Neuronal stem cell (in vitro differentiated cells): ENCODE measurements around the gene NLN.
"Not testable (repeated sequence)": the region's sequence is repeated elsewhere in the genome, so short reads cannot be mapped to it uniquely, and the experiment has no call there.

Experiments
- DNase-seq: peaks from one replicate; pipeline ENCODE4 v3.0.0-alpha.2; 2013; ENCODE audit warnings: low spot score
- H2AFZ ChIP-seq: one replicate; pipeline ENCODE4 v1.6.1; 2013; ENCODE audit warnings: mild to moderate bottlenecking, low read length, inconsistent platforms
- H2AK5ac ChIP-seq: 2 replicates; pipeline ENCODE4 v1.6.1; 2013; ENCODE audit warnings: low read depth, mild to moderate bottlenecking, inconsistent platforms, low read length, moderate library complexity, mixed read lengths
- H2BK120ac ChIP-seq: 2 replicates; pipeline ENCODE4 v1.6.1; 2013; ENCODE audit warnings: low read depth, mild to moderate bottlenecking, inconsistent platforms, low read length, moderate library complexity, mixed read lengths
- H2BK12ac ChIP-seq: one replicate; pipeline ENCODE4 v1.6.1; 2013; ENCODE audit warnings: low read length, inconsistent platforms
- H2BK15ac ChIP-seq: 2 replicates; pipeline ENCODE4 v1.6.1; 2013; ENCODE audit warnings: mild to moderate bottlenecking, low read length, inconsistent platforms, mixed read lengths
- H2BK5ac ChIP-seq: one replicate; pipeline ENCODE4 v1.6.1; 2013; ENCODE audit warnings: inconsistent platforms, mild to moderate bottlenecking, low read length, moderate library complexity
- H3K14ac ChIP-seq: one replicate; pipeline ENCODE4 v1.6.1; 2013; ENCODE audit warnings: low read length, inconsistent platforms
- H3K18ac ChIP-seq: 2 replicates; pipeline ENCODE4 v1.6.1; 2013; ENCODE audit warnings: low read length, inconsistent platforms
- H3K23ac ChIP-seq: 2 replicates; pipeline ENCODE4 v1.6.1; 2013; ENCODE audit warnings: low read depth, mild to moderate bottlenecking, mixed read lengths, low read length, inconsistent platforms; ENCODE audit not compliant: poor library complexity
- H3K27ac ChIP-seq: replicated peaks from 3 replicates; pipeline ENCODE4 v1.5.1; 2013; ENCODE audit warnings: low read length, inconsistent platforms
- H3K27me3 ChIP-seq, 3 experiments: 2 replicates each; pipeline ENCODE4 v1.6.1; 2013; ENCODE audit warnings: low read length in 3 of 3, mild to moderate bottlenecking in 2 of 3, inconsistent platforms in 1 of 3, low read depth in 1 of 3, mixed read lengths in 1 of 3, moderate library complexity in 1 of 3; ENCODE audit not compliant: control insufficient read depth in 3 of 3, insufficient read depth in 3 of 3
- H3K36me3 ChIP-seq, 2 donors: replicated peaks in 1 of 2; 2 replicates each; pipeline ENCODE4 v1.6.1; 2013; ENCODE audit warnings: low read length in 2 of 2; ENCODE audit not compliant: control insufficient read depth in 2 of 2, insufficient read depth in 2 of 2
- H3K4ac ChIP-seq: 2 replicates; pipeline ENCODE4 v1.6.1; 2013; ENCODE audit warnings: inconsistent platforms, mild to moderate bottlenecking, low read length, moderate library complexity
- H3K4me1 ChIP-seq, 2 donors: 1 replicate in 1 of 2; 2 replicates in 1 of 2; pipeline ENCODE4 v1.6.1; 2013; ENCODE audit warnings: low read length in 2 of 2, low read depth in 1 of 2; ENCODE audit not compliant: control insufficient read depth in 2 of 2, insufficient read depth in 1 of 2
- H3K4me2 ChIP-seq: one replicate; pipeline ENCODE4 v1.6.1; 2013; ENCODE audit warnings: mild to moderate bottlenecking, low read length, inconsistent platforms; ENCODE audit not compliant: insufficient read depth, poor library complexity, severe bottlenecking
- H3K4me3 ChIP-seq, 2 donors: 2 replicates each; pipeline ENCODE4 v1.5.1; 2013; ENCODE audit warnings: low read length in 2 of 2, mild to moderate bottlenecking in 2 of 2, inconsistent platforms in 1 of 2, moderate library complexity in 1 of 2
- H3K79me1 ChIP-seq: one replicate; pipeline ENCODE4 v1.6.1; 2013; ENCODE audit warnings: low read depth, mild to moderate bottlenecking, inconsistent platforms, low read length, moderate library complexity
- H3K9ac ChIP-seq: one replicate; pipeline ENCODE4 v1.6.1; 2013; ENCODE audit warnings: mild to moderate bottlenecking, low read depth, low read length, inconsistent platforms; ENCODE audit not compliant: poor library complexity
- H3K9me3 ChIP-seq, 2 donors: replicated peaks in 1 of 2; 2 replicates each; pipeline versions ENCODE3 to v1.6.1; 2013; ENCODE audit warnings: low read length in 2 of 2, mild to moderate bottlenecking in 2 of 2, inconsistent platforms in 1 of 2, low read depth in 1 of 2, mixed read lengths in 1 of 2, moderate library complexity in 1 of 2; ENCODE audit not compliant: control insufficient read depth in 2 of 2, insufficient read depth in 1 of 2
- H4K8ac ChIP-seq: one replicate; pipeline ENCODE4 v1.6.1; 2013; ENCODE audit warnings: low read depth, mild to moderate bottlenecking, inconsistent platforms, low read length, moderate library complexity
- H4K91ac ChIP-seq: one replicate; pipeline ENCODE4 v1.6.1; 2013; ENCODE audit warnings: low read length, low read depth, mild to moderate bottlenecking, inconsistent platforms; ENCODE audit not compliant: poor library complexity
- WGBS, 2 donors: extraction: QIAGEN DNeasy Blood & Tissue Kit; methylation state at CpG; one replicate each; pipeline ENCODE4 v1.1.7; 2013; ENCODE audit warnings: missing lambda C conversion rate in 2 of 2, mixed read lengths in 1 of 2; ENCODE audit not compliant: insufficient read length in 2 of 2, insufficient replicate concordance in 1 of 2; ENCODE audit errors: extremely low coverage in 2 of 2; 5-methylcytosine and 5-hydroxymethylcytosine counted together

Gene NLN

GRCh38 chr5:65844763-65845162, 122.8 kb downstream of the NLN start:
- not testable (repeated sequence) for H2BK5ac ChIP-seq, H3K4me3 ChIP-seq, H3K4me1 ChIP-seq, H2BK15ac ChIP-seq, H4K8ac ChIP-seq, H3K4ac ChIP-seq, H2BK12ac ChIP-seq, H4K91ac ChIP-seq, H3K27me3 ChIP-seq, H3K9ac ChIP-seq, H2BK120ac ChIP-seq, H3K4me2 ChIP-seq, H3K27ac ChIP-seq, H3K9me3 ChIP-seq, H3K23ac ChIP-seq, H3K18ac ChIP-seq, DNase-seq, H3K79me1 ChIP-seq, H2AFZ ChIP-seq, H3K14ac ChIP-seq, H2AK5ac ChIP-seq, H3K36me3 ChIP-seq
- no CpG with 5 or more reads among the region's 4 CpGs for WGBS, 2 donors

DNA sequence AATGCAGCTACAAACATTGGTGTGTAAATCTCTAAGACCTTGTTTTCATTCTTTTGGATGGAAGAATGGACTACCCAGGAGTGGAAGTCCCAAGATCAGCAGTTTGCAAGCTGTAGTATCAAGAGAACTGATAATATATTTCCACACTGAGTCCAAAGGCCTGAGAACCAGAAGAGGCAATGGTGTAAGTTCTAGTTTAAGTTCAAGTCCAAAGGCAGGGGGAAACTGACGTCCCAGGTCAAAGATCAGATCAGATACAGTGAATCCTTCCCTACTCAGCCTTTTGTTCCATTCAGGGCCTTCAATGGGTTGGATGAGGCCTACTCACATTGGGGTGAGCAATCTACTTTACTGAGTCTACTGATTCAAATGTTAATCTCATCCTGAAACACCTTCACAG, 124.1 kb downstream of the NLN start:
- Histone ChIP-seq H3K4me3 (no peak overlapping the region), H3K4me2 (no peak overlapping the region), H3K79me1 (no peaks in the 10 kb centered on the region), H3K23ac (no peak overlapping the region), H3K4ac (no peak overlapping the region), H2BK12ac (no peak overlapping the region), H2BK5ac (no peak overlapping the region), H2BK120ac (no peak overlapping the region), H3K4me1 (no peaks in the 10 kb centered on the region), H3K18ac (no peak overlapping the region), H2BK15ac (no peak overlapping the region), H3K27me3 (no peaks in the 10 kb centered on the region), H4K91ac (no peak overlapping the region), H2AK5ac (no peak overlapping the region), H3K36me3 (no peaks in the 10 kb centered on the region), H3K9ac (no peak overlapping the region), H3K9me3 (no peaks in the 10 kb centered on the region), H2AFZ (no peak overlapping the region), H3K27ac (no peak overlapping the region), H4K8ac (no peak overlapping the region), H3K14ac (no peak overlapping the region)
- WGBS, 2 donors: no CpG with 5 or more reads among the region's 1 CpG
- DNase-seq: no peak

DNA sequence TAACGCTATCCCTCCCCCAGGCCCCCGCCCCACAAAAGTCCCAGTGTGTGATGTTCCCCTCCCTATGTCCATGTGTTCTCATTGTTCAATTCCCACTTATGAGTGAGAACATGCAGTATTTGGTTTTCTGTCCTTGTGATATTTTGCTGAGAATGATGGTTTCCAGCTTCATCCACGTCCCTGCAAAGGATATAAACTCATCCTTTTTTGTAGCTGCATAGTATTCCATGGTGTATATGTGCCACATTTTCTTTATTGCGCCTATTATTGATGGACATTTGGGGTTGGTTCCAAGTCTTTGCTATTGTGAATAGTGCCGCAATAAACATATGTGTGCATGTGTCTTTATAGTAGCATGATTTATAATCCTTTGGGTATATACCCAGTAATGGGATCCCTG, 125.0 kb downstream of the NLN start:
- H2BK120ac ChIP-seq, H2AK5ac ChIP-seq, H2BK5ac ChIP-seq, H2BK12ac ChIP-seq, H3K18ac ChIP-seq, H3K4me2 ChIP-seq, H3K4me3 ChIP-seq, H3K4me1 ChIP-seq, H3K27me3 ChIP-seq, H4K8ac ChIP-seq, H3K79me1 ChIP-seq, DNase-seq, H3K14ac ChIP-seq, H3K9me3 ChIP-seq, H4K91ac ChIP-seq, H3K36me3 ChIP-seq, H2AFZ ChIP-seq, H3K9ac ChIP-seq, H2BK15ac ChIP-seq, H3K27ac ChIP-seq, H3K4ac ChIP-seq, H3K23ac ChIP-seq: not testable (repeated sequence)
- no CpG with 5 or more reads among the region's 5 CpGs for WGBS, 2 donors

- not testable (repeated sequence) for H3K36me3 ChIP-seq, H3K4me3 ChIP-seq, H2AFZ ChIP-seq, H3K4me1 ChIP-seq, H3K27ac ChIP-seq, H3K9ac ChIP-seq, H3K4ac ChIP-seq, H2BK15ac ChIP-seq, H3K27me3 ChIP-seq, H3K23ac ChIP-seq, H3K18ac ChIP-seq, H4K8ac ChIP-seq, H2BK12ac ChIP-seq, DNase-seq, H3K14ac ChIP-seq, H2BK5ac ChIP-seq, H3K9me3 ChIP-seq, H3K79me1 ChIP-seq, H2BK120ac ChIP-seq, H4K91ac ChIP-seq, H3K4me2 ChIP-seq, H2AK5ac ChIP-seq
- no CpG with 5 or more reads among the region's 1 CpG for WGBS, 2 donors
Measured at GRCh38 chr5:65849918-65850317, 127.9 kb downstream of the NLN start.
